H1 (cell line): ENCODE data around the gene KIT. TPM values are rescaled to one million over a fixed set of nuclear protein-coding genes. Genes with fewer than 3 reads are reported as not detected.

Experiments used
- EP300 ChIP-seq, 2 experiments: IDR thresholded peaks; 1 replicate in 1 of 2; 2 replicates in 1 of 2; pipeline ENCODE4 v1.6.1; 2011 to 2012; ENCODE audit warnings: low read depth in 2 of 2, low read length in 2 of 2, mild to moderate bottlenecking in 2 of 2, borderline replicate concordance in 1 of 2, inconsistent platforms in 1 of 2, moderate library complexity in 1 of 2
- HDAC6 ChIP-seq: IDR thresholded peaks from one replicate; pipeline ENCODE4 v1.7.1; 2012; ENCODE audit warnings: low read depth, mild to moderate bottlenecking, inconsistent platforms, low read length, moderate library complexity
- KDM5A ChIP-seq: fragments of 200-600 bp; IDR thresholded peaks from 2 replicates; pipeline ENCODE4 v1.7.1; 2012; ENCODE audit warnings: mild to moderate bottlenecking, low read length, inconsistent platforms, mixed read lengths
- RXRA ChIP-seq: IDR thresholded peaks from 2 replicates; pipeline ENCODE4 v1.6.1; 2011; ENCODE audit warnings: low read depth, mild to moderate bottlenecking, low read length, moderate library complexity; ENCODE audit not compliant: insufficient read depth
- SIN3A ChIP-seq, 2 experiments: IDR thresholded peaks in 1 of 2; conservative IDR thresholded peaks in 1 of 2; 2 replicates each; pipeline ENCODE4 v1.6.1; 2011 to 2012; ENCODE audit warnings: low read length in 2 of 2, improper control_type of control experiment in 1 of 2, low read depth in 1 of 2, mild to moderate bottlenecking in 1 of 2
- polyA plus RNA-seq, 7 experiments: library from polyadenylated mRNA; depleted of rRNA in 3 of 7; stranded (reverse) in 5 of 7; unstranded in 2 of 7; fragments of >200 nt in 5 of 7; fragments of 200-250 nt in 2 of 7; gene quantifications; 1 replicate in 5 of 7; 2 replicates in 1 of 7; 4 replicates in 1 of 7; pipeline versions ENCODE4 v1.2.1 to v1.2.3, GENCODE V29; 2011 to 2013; ENCODE audit warnings: missing spikeins in 2 of 7, mixed read lengths in 2 of 7
- total RNA-seq: library from RNA; stranded (reverse); fragmentation: NEBNext Ultra II Directional; extraction: Animal tissue kit (Norgen Biotek cat#: 25700); gene quantifications from 2 replicates; pipeline ENCODE4 v1.2.1, GENCODE V29; 2021

Gene KIT
- total and polyA plus RNA-seq, 2 of the 8 experiments (the other 6 are each of a cell fraction or from before 2014, with no cell fraction given), result 14.4 to 24.8 TPM

GRCh38 chr4:54707406-54707805 lies 49.6 kb downstream of the KIT start (continued):
- no peak for TF ChIP-seq RXRA
- TF ChIP-seq EP300 (IDR thresholded peaks at IDR 0.05; ENCODE audit: borderline replicate concordance in 1 of 2, low read depth in 2 of 2, low read length in 2 of 2), result no peak
- TF ChIP-seq SIN3A (conservative IDR thresholded peaks at IDR 0.05 in 1 of 2, IDR thresholded peaks at IDR 0.05 in 1 of 2; ENCODE audit: low read depth in 1 of 2, low read length in 2 of 2), result no peak
- TF ChIP-seq HDAC6, result no peak
- no peak for TF ChIP-seq KDM5A
